GM21381 (cell line): Measurements from ENCODE around the gene ALG8.

Experiments
- ATAC-seq: cut with Tn5 transposase; IDR thresholded peaks from one replicate; pipeline ENCODE4 v1.9.1; 2021; ENCODE audit warnings: mild to moderate bottlenecking, moderate library complexity; ENCODE audit not compliant: unreplicated experiment

Gene ALG8

DNA sequence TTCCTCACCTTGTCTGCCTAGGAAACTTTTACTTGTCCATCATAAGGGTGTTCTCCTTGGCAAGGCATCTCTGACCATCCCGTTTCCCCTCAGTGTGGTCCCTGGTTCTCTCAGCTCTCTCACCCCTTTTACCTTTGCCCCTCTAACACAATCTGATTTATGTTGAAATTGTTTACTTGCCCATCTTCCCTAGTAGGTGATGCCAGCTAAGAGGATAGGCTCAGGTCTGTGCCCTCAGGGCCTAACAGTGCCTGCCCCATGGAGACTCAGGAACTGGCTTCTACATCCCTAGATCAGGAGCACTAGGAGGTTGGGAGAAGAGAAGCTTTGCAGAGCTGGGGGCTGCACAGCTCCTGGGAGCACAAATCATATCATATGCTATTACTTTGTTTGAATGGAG, 21.1 kb upstream of the ALG8 start:
- no peak for ATAC-seq

DNA sequence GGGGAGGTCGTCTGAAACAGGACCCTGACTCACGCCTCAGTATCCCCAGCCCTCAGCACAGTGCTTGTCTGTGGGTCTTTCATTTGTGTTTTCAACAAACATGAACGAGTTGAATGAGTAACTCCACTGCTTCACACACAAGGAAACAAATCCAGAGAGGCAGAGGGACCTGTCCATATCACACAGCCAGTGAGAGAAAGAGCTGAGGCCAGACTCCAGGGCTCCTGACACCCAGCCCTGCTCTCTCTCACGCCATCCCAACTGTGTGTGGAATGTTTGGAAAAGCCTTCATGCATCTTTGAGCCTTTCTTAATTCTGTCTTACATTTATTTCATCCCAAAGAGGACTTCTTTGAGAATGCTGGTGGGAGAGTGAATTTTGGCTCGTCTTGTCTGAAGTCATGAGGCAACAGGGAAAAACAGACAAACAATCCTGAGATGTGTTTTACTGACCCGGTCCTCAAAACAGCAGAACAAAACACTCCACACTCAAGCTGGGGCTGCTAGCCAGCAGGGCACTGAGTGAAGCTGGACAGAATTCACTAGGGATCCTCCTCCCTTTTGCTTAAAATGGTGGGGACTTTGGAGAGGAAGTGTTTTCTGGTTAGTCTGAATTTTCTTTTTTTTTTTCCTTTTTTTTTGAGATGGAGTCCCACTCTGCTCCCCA, 19.7 kb upstream of the ALG8 start:
- ATAC-seq: no peak

DNA sequence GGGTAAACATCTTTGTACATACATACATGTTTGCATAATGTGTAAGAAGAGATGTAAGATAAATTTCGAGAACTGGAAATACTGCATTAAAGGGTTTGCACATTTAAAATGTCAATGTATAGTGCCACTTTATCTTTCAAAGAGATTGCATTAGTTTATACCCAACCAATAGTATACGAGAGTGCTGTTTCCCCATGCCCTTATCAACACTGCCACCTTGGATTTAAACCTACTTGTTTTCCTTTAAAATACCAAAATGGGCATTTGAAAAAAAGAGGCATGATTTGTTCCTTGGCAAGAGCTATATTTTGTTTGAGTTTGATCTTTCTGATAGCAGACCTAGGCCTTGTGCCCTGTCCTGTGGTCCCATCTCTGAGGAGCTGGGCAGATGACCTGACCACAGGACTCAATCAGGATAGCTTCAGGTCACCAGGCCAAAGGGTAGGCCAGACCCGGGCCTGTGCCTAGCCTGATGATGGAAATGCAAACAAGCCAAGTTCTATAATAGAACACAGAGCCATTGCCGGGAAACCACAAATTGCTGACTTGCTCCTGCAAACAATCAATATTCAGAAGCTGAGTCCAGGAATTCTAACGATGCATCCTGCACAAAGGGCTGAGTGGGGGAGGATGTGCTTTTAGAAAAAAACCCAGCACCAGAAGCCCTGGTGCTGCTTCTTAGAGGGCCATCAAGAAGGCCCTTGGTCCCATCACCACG, 16.9 kb upstream of the ALG8 start:
- ATAC-seq: no peak

DNA sequence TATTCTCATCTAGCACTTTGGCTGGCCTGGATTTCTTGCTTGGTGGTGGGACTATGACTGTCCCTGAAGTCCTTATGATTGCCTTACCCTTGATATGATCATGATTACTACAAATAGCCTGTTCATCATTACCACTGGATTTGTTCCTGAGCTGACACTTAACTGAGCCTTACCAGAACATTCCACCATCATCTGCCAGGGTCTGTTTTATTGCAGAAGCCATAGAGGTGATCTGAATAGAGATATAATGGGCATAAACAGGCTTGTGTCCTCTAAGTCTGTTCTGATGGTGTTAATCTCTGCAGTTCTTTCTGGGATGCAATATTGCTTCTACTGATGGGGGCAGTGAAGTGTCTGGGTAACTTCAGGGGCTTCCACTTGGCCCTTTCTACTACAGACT, 12.4 kb upstream of the ALG8 start:
- no peak for ATAC-seq

DNA sequence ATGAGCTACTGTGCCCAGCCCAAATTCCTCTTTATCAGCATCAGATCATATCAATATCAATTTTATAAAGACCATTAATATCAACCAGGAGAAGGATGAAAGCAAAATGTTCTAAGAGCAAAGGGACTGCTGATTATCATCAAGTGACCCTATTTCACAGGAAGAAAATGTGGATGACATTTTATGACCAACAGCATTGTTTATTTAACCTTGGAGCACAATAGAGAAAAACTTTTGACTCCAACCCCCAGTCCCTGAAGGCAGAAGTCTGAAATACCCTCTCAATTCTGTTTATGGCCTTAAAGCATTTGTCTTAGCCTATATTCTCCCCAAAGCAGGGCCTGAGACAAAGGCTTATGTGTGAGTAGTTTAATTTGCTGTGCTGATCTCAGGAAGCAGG, 11.3 kb upstream of the ALG8 start:
- no peak for ATAC-seq

DNA sequence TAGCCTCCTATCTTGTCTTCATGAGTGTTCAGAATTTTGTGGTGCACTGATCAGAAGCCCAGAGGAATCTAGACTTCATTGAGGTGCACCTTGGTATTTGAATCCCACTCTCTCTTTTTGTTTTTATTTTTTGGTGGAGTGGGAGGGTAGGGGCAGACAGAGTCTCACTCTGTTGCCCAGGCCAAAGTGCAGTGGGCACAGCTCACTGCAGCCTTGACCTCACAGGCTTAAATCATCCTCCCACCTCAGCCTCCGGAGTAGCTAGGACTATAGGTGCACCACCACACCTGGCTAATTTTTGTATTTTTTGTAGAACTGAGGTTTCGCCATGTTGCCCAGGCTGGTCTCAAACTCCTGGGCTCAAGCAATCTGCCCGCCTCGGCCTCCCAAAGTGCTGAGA, 10.9 kb upstream of the ALG8 start:
- ATAC-seq: no peak

DNA sequence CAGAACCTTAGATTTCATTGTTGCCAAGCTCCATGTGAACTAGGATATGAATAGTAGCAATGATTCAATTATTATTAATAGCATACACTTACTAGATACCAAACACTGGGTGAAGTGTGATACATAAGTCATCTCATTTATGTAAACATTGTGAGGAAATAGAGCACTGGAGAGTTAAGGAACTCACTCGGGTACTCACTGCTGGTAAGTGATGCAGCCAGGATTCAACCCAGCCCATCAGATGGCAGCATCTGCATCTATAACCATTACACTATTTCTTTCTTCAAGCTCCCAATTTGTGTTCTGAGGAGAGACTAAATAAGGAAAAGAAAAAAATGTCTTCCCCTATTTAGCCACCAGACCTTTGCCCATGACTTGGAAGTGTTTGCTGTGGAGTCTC, 10.2 kb upstream of the ALG8 start:
- ATAC-seq: no peak

DNA sequence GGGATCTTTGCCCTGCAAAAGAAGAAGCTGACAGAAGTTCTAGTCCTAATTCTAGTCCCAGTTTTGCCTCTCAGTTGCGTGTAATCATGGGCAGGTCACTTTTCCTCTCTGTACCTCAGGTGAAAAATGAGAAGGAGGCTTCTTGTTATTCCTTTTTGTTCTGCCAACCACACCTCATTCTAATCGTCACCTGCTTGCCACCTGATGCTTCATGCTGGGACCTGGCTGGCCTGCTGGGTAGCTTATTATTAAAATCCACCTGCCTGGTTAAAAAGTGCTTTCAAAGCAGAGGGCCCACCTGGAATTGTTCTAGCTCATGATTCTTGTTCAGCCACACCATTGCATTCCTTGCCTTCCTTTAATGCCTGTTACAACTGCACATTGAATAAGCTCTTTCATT, 8.4 kb upstream of the ALG8 start:
- ATAC-seq: no peak

DNA sequence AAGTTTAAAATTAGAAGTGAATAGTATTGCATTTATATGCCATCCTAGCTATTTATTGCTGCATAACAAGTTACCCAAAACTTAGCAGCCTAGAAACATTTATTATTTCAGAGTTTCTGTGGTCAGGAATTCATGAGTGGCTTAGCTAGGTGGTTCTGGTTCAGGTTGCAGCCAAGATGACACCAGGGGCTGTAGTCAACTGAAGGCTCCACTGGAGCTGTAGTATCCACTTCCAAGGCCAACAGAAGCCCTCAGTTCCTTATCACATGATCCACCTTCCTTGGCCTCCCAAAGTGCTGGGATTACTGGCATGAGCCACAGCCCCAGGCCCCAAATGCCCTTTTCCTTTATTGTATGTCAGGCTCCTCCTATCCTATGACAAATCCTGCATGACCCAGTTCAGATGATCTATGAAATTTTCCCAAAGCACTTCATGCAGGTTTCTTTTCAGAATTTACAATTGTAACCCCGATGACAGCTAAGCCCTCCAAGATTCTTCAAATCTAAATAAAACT, 6.1 kb upstream of the ALG8 start:
- no peak for ATAC-seq

DNA sequence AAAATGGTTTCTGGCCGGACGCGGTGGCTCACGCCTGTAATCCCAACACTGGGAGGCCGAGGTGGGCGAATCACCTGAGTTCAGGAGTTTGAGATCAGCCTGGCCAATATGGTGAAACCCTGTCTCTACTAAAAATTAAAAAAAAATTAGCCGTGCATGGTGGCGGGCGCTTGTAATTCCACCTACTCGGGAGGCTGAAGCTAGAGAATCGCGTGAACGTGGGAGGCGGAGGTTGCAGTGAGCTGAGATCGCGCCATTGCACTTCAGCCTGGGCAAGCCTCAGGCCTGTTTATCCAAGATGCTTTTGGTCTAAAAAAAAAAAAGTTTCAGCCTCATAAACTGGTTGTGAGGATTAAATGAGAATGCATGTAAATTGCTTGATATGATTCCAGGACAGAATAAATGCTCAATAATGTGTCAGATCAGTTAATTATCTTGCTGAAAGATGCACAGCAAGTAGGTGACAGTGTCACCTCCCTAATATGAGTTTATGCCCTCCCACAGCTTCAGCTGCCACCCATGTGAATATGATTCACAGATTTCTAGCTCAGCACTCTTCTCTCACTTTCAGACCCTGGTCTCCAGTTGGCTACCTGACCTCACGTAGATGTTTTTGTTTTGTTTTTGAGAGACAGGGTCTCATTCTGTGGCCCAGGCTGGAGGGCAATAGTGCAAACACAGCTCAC, 1.1 kb upstream of the ALG8 start:
- no peak for ATAC-seq

DNA sequence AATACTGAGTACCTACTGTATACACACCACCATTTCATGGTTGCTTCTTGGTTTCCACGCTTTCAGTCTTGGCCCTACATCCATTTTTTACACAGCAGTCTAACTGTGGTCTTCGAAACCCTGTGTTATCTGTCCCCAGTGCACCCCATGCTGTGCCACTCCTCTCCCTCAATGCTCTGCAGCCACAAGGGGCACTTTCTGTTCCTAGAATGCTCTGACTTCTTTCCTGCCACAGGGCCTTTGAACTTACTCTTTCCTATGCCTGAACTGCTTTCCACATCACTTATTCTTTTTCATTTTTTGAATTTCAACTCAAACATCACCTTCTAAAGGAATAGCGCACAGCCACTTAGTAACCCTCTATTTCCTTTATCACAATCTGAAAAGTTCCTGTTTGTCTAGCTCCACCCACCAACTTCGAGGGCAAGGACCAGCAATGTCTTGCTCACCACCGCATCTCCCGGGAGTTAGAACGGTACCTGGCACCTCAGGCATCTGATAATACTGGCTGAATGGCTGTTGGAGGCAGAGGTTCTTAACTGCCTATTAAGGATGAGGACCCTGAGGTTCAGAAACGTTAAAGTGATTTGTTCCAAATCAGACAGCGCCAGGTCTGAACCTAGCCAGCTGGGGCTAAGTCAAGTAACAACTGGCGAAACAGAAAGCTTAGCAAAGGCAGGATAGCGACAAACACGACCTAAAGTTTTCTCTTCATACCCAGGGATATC, 568 bp downstream of the ALG8 start:
- ATAC-seq: peak; percentile 27

DNA sequence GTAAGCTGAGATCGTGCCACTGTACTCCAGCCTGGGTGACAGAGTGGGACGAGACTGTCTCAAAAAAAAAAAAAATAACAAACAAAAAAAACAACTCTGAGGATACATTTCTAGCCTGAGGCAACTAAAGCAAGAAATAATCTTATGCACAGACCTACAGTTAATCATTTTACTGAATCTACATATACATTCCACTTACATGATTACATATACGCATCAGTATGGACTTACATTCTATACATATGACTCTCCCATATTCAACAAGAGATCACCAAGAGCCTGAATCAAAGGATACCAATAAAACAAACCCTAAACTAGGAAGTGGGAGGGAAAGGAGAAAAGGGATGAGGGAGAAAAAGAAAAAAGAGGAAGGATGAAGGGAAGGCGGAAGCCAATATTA, 1.1 kb downstream of the ALG8 start:
- no peak for ATAC-seq

DNA sequence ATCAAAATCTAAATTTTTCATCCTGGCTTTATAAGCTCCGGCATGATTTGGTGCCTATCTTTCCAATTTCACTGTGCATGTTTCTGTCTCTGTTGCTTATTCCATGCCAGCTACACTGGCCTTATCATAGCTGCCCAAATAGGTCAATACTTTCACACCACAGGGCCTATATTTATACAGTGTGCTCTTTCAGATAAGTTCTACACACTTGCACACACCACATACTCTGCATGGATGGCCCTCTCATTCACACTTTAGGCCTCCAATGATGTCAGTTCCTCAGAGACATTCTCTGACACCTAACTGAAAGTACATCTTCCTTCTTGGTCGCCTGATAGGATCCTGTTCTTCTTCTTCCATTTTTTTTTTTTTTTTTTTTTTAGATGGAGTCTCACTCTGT, 7.0 kb downstream of the ALG8 start:
- no peak for ATAC-seq

DNA sequence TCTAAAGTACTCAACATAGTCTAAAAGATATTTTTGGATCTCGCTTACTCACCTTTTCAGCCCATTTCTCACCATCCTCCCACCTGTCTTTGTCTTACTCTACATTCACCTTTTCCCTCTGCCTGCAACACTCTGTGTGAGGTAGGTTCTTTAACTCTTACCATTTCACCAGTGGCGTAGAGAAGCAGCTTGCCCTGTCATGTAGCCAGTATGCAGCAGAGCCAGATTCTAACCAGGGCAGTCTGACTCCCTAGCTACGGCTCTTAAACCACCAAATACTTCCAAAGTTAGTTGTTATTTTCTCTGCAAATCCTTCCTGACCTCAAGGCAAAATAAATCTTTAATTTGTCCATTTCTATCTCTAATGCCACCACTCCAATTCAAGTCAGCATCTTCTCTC, 7.5 kb downstream of the ALG8 start:
- no peak for ATAC-seq

DNA sequence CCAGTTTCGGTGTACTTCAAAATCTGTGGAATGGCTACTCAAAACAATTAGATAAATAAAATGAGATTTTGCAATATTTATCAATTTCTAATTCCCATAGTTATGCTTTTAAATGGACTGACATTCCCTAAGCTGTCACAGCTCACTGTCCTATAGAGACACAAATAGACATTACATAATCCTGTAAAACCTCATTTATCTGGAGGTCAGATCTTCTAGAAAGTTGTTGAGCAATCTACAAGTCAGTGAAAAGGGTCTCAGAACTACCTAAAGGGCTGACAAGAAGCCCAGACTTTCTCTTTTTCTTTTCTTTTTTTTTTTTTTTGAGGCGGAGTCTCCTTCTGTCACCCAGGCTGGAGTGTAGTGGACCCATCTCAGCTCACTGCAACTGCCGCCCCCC, 12.0 kb downstream of the ALG8 start:
- no peak for ATAC-seq

DNA sequence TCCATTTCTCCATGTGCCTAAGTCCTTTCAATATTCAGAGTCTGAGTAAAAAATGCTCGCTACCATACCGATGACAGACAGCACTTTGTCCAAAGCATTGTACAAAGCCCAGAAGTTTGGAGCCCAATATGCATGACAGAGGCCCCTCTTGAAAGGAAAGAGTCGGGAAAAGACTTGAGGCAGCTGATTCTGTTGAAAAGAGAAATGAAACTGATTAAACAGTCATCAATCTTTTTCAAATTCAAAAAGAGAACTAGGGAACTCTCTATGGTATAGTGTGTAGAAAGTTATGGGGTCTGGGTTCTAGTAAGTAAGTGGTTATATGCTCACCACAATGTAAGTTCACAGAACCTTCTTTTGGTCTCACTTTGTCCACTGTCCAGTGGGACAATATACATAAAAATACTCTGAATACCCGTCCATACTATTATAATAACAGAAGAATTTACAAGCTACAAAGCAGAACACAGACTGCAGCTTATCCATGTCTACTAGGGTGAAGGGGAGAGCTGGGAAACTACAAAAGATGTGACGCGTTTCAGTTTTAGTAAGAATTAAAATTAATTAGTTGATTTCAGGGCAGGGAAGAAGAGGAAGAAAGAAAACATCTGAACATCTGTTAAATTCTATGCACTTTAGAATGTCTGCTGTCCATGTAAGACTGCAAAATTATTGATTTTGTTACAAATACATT, 26.7 kb downstream of the ALG8 start:
- peak; percentile 80 for ATAC-seq

DNA sequence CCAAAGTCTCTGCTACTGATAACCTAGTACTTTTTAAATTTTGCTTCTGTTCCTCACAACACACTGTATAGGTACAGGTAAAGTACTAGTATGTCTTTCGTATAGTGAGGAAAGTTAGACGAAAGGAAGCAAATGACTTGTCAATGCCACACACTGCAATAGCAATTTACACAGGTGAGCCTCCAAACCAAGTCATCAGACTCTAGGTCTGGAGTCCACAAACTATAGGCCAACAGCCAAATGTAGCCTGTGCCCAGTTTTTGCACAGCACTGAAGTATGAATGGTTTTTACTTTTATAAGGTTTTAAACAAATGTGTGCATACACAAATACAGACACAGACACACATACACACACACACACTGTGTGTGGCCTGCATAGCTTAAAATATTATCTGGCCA, 28.1 kb downstream of the ALG8 start:
- ATAC-seq: no peak

DNA sequence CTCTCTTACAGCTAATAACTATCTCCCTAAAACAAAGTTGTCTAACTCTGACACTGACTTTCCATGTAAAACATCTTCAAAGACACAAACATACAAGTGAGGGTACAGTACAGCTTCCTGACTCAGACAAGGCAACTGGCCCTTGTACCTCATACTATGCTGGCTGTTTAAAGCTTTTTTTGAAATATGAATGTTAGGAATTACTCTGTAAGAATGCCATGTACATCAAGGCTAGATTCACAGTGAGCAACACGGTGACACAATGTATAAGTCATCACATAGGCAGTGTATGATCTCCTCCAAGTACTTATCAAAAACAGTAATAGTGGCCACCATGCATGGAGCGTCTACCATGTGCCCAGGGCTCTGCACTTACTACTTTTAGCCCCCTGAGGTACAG, 28.6 kb downstream of the ALG8 start:
- ATAC-seq: no peak

DNA sequence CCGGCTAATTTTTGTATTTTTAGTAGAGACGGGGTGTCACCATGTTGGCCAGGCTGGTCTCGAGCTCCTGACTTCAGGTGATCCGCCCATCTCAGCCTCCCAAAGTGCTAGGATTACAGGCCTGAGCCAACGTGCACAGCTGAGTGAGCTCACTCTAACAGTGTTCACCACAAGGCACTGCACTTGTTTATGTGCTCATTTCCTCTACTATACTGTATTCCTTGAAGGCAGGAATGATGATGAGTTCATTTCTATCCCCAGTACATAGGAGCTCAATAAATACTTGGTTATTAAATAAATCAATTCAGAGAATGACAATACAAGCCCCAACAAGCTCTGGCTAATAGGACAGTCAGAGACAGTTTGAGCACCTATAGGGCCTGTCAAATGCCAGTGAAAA, 29.1 kb downstream of the ALG8 start:
- ATAC-seq: no peak

DNA sequence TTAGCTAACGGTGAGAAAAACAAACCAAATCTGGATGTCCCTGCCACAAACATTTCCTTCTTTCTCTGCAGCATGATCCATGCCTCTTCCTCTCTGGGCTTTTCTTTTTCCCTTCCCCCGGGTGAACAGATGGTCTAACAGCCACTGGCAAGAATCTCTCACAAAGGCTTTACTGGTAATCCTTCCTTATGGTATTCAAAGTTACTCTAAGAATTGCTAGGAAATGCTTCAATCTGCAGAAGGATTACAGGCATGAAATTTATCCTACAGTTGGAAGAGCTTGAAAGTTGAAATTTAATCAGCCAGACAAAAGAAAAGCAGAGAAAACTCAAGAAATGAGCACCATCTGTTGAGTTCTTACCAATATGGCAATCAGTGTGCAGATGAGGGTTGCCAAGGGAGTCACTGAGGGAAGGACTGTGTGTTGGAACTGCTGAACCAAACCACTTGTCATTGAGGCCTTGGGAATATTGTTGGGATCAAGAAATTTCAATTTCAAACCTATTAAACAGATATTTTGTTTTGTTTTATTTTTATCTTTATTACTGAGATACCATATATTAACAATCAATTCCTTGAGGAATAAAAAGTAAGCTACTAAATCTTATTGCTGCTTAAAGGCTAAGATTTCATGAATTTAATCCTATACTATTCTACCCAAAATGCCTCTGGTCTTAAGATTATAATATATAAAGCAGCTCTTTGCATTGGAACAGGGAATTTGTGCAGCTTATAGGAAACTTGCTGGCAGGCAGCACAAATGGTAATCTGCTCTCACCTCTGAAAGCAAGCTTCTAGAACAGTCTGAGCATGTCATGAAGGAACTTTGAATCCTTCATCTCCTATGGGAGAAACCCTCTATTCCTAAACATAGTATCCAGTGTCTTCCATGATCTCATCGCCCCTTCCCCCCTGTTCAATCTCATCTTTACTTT, 30.1 kb downstream of the ALG8 start:
- ATAC-seq: no peak
